Karpas-422 (cell line): ENCODE results near the gene PAPPA. TPM values are rescaled to one million over a fixed set of nuclear protein-coding genes. Genes with fewer than 3 reads are reported as not detected.

Experiments
- DNase-seq: peaks from one replicate; pipeline ENCODE4 v3.0.0-alpha.2; 2015
- H2AFZ ChIP-seq: fragments of 200-600 bp; sonication (generic); 2 replicates; pipeline ENCODE4 v1.6.1; 2014; ENCODE audit warnings: antibody characterized with exemption, low read length, mixed read lengths
- H3K27ac ChIP-seq: fragments of 200-600 bp; sonication (generic); 2 replicates; pipeline ENCODE4 v1.5.1; 2014; ENCODE audit warnings: mild to moderate bottlenecking, low read length, moderate library complexity
- H3K27me3 ChIP-seq: fragments of 200-600 bp; sonication (generic); 2 replicates; pipeline ENCODE4 v1.6.1; 2014; ENCODE audit warnings: low read length, mixed read lengths
- H3K36me3 ChIP-seq: fragments of 200-600 bp; sonication (generic); 2 replicates; pipeline ENCODE4 v1.6.1; 2014; ENCODE audit warnings: low read length, mixed read lengths; ENCODE audit not compliant: insufficient read depth
- H3K4me1 ChIP-seq: fragments of 200-600 bp; sonication (generic); 2 replicates; pipeline ENCODE4 v1.6.1; 2014; ENCODE audit warnings: mild to moderate bottlenecking, low read length, mixed read lengths
- H3K4me2 ChIP-seq: fragments of 200-600 bp; sonication (generic); 2 replicates; pipeline ENCODE4 v1.6.1; 2014; ENCODE audit warnings: low read length, low read depth, mild to moderate bottlenecking; ENCODE audit not compliant: poor library complexity, severe bottlenecking
- H3K4me3 ChIP-seq: fragments of 200-600 bp; sonication (generic); 2 replicates; pipeline ENCODE4 v1.5.1; 2014; ENCODE audit warnings: mild to moderate bottlenecking, antibody characterized with exemption, low read length, mixed read lengths
- H3K79me2 ChIP-seq: fragments of 200-600 bp; sonication (generic); 2 replicates; pipeline ENCODE4 v1.6.1; 2014; ENCODE audit warnings: mild to moderate bottlenecking, low read length, mixed read lengths
- H3K9ac ChIP-seq: fragments of 200-600 bp; sonication (generic); 2 replicates; pipeline ENCODE4 v1.6.0; 2014; ENCODE audit warnings: low read length
- H3K9me2 ChIP-seq: fragments of 200-600 bp; sonication (generic), shearing (Covaris generic); replicated peaks from 2 replicates; pipeline ENCODE4 v1.6.0; 2014; ENCODE audit warnings: mild to moderate bottlenecking, low read length, moderate library complexity; ENCODE audit not compliant: insufficient read depth
- H3K9me3 ChIP-seq: fragments of 300-700, 200-600 bp; sonication (generic); 2 replicates; pipeline ENCODE4 v1.6.1; 2014; ENCODE audit warnings: low read length, mixed read lengths
- H4K20me1 ChIP-seq: fragments of 200-600 bp; sonication (generic); 2 replicates; pipeline ENCODE4 v1.6.1; 2014; ENCODE audit warnings: mild to moderate bottlenecking, antibody characterized with exemption, low read length, low read depth; ENCODE audit not compliant: insufficient read depth
- total RNA-seq: library from RNA; depleted of rRNA; stranded (reverse); fragments of >200 nt; shearing (Covaris generic); gene quantifications from 2 replicates; pipeline ENCODE4 v1.2.3, GENCODE V29; 2014; ENCODE audit warnings: low replicate concordance

Gene PAPPA
- total RNA-seq, 1 experiment from 2014 or later, result 0.30 TPM

- no peaks in the 10 kb centered on the region for H3K4me1 ChIP-seq
- H3K9ac ChIP-seq, result no peak overlapping the region
- H3K36me3 ChIP-seq, result no peaks in the 10 kb centered on the region
- no peak overlapping the region for H2AFZ ChIP-seq
- no peak overlapping the region for H3K4me3 ChIP-seq
- H3K9me2 ChIP-seq, result no peaks in the 10 kb centered on the region
- no peaks in the 10 kb centered on the region for H3K9me3 ChIP-seq
- no peaks in the 10 kb centered on the region for H3K79me2 ChIP-seq
- no peak for DNase-seq
- no peak overlapping the region for H3K4me2 ChIP-seq
- no peaks in the 10 kb centered on the region for H4K20me1 ChIP-seq
- no peaks in the 10 kb centered on the region for H3K27me3 ChIP-seq
- H3K27ac ChIP-seq, result no peak overlapping the region
These were observed 8.6 kb upstream of the PAPPA start for GRCh38 chr9:116145036-116145435.

- no peaks in the 10 kb centered on the region for H3K9me2 ChIP-seq
- H3K9me3 ChIP-seq, result no peaks in the 10 kb centered on the region
- H3K27ac ChIP-seq, result no peak overlapping the region
- no peak overlapping the region for H3K4me3 ChIP-seq
- no peaks in the 10 kb centered on the region for H3K36me3 ChIP-seq
- H3K79me2 ChIP-seq, result no peaks in the 10 kb centered on the region
- no peak overlapping the region for H3K4me2 ChIP-seq
- no peaks in the 10 kb centered on the region for H3K27me3 ChIP-seq
- no peaks in the 10 kb centered on the region for H4K20me1 ChIP-seq
- no peaks in the 10 kb centered on the region for H3K4me1 ChIP-seq
- no peak overlapping the region for H2AFZ ChIP-seq
- no peak overlapping the region for H3K9ac ChIP-seq
- DNase-seq, result no peak
These were observed 5.8 kb upstream of the PAPPA start for GRCh38 chr9:116147821-116148220.

GRCh38 chr9:116149844-116150243 lies 3.7 kb upstream of the PAPPA start:
- Histone ChIP-seq H3K9me3 (no peaks in the 10 kb centered on the region), H3K4me3 (no peak overlapping the region), H3K79me2 (no peaks in the 10 kb centered on the region), H3K4me1 (no peaks in the 10 kb centered on the region), H3K36me3 (no peaks in the 10 kb centered on the region), H2AFZ (no peak overlapping the region), H3K27me3 (no peaks in the 10 kb centered on the region), H3K9me2 (no peaks in the 10 kb centered on the region), H3K4me2 (no peak overlapping the region), H4K20me1 (no peaks in the 10 kb centered on the region), H3K27ac (no peak overlapping the region), H3K9ac (no peak overlapping the region)
- peak; percentile 77 for DNase-seq

- no peak overlapping the region for H2AFZ ChIP-seq
- H3K4me3 ChIP-seq, result no peak overlapping the region
- no peak overlapping the region for H3K9ac ChIP-seq
- no peaks in the 10 kb centered on the region for H4K20me1 ChIP-seq
- no peaks in the 10 kb centered on the region for H3K27me3 ChIP-seq
- no peaks in the 10 kb centered on the region for H3K79me2 ChIP-seq
- DNase-seq, result no peak
- no peak overlapping the region for H3K4me2 ChIP-seq
- H3K27ac ChIP-seq, result no peak overlapping the region
- no peaks in the 10 kb centered on the region for H3K36me3 ChIP-seq
- no peaks in the 10 kb centered on the region for H3K4me1 ChIP-seq
- H3K9me3 ChIP-seq, result no peaks in the 10 kb centered on the region
- H3K9me2 ChIP-seq, result no peaks in the 10 kb centered on the region
These were observed 2.4 kb upstream of the PAPPA start for GRCh38 chr9:116151199-116151598.

GRCh38 chr9:116151966-116152381 lies 1.6 kb upstream of the PAPPA start:
- Histone ChIP-seq H3K27ac (no peak overlapping the region), H3K9ac (no peak overlapping the region)

GRCh38 chr9:116152390-116152789 lies 1.2 kb upstream of the PAPPA start:
- DNase-seq, result peak; percentile 58
- Histone ChIP-seq H3K4me3 (no peak overlapping the region), H3K79me2 (no peaks in the 10 kb centered on the region), H3K27ac (no peak overlapping the region), H3K4me1 (no peaks in the 10 kb centered on the region), H2AFZ (no peak overlapping the region), H3K9me3 (no peaks in the 10 kb centered on the region), H3K36me3 (no peaks in the 10 kb centered on the region), H3K9me2 (no peaks in the 10 kb centered on the region), H3K9ac (no peak overlapping the region), H3K27me3 (no peaks in the 10 kb centered on the region), H4K20me1 (no peaks in the 10 kb centered on the region), H3K4me2 (no peak overlapping the region)

More at GRCh38 chr9:116151966-116152381, 1.6 kb upstream of the PAPPA start:
- Histone ChIP-seq H3K36me3 (no peaks in the 10 kb centered on the region), H3K4me1 (no peaks in the 10 kb centered on the region), H3K79me2 (no peaks in the 10 kb centered on the region), H3K4me3 (no peak overlapping the region), H2AFZ (no peak overlapping the region), H4K20me1 (no peaks in the 10 kb centered on the region), H3K9me3 (no peaks in the 10 kb centered on the region), H3K4me2 (no peak overlapping the region), H3K9me2 (no peaks in the 10 kb centered on the region), H3K27me3 (no peaks in the 10 kb centered on the region)
- no peak for DNase-seq

GRCh38 chr9:116152941-116153764 lies 438 bp upstream of the PAPPA start:
- Histone ChIP-seq H3K4me2 (no peak overlapping the region), H3K4me1 (no peaks in the 10 kb centered on the region), H4K20me1 (no peaks in the 10 kb centered on the region), H3K27ac (no peak overlapping the region), H3K79me2 (no peaks in the 10 kb centered on the region), H3K27me3 (no peaks in the 10 kb centered on the region), H3K4me3 (no peak overlapping the region), H3K9me2 (no peaks in the 10 kb centered on the region), H2AFZ (no peak overlapping the region), H3K9me3 (no peaks in the 10 kb centered on the region), H3K9ac (no peak overlapping the region), H3K36me3 (no peaks in the 10 kb centered on the region)
- no peak for DNase-seq

GRCh38 chr9:116154334-116154975 lies 864 bp downstream of the PAPPA start:
- Histone ChIP-seq H3K9ac (no peak overlapping the region), H2AFZ (no peak overlapping the region), H3K9me2 (no peaks in the 10 kb centered on the region), H3K4me3 (no peak overlapping the region), H3K4me1 (no peaks in the 10 kb centered on the region), H3K79me2 (no peaks in the 10 kb centered on the region), H3K9me3 (no peaks in the 10 kb centered on the region), H3K36me3 (no peaks in the 10 kb centered on the region), H4K20me1 (no peaks in the 10 kb centered on the region), H3K27ac (no peak overlapping the region), H3K4me2 (no peak overlapping the region), H3K27me3 (no peaks in the 10 kb centered on the region)
- no peak for DNase-seq
